ENCODE results near the gene PDE9A.

Gene PDE9A

GRCh38 chr21:42741066-42741465, 87.6 kb downstream of the PDE9A start:
- DNase-seq (ENCODE audit: low read depth) = no peak

GRCh38 chr21:42744520-42745445, 91.4 kb downstream of the PDE9A start:
- DNase-seq (ENCODE audit: low read depth) = no peak

- DNase-seq (ENCODE audit: low read depth) = no peak
Observed at GRCh38 chr21:42745511-42746239, 92.3 kb downstream of the PDE9A start.

- no peak for DNase-seq (ENCODE audit: low read depth)
Observed at GRCh38 chr21:42746240-42746592, 92.8 kb downstream of the PDE9A start.

- DNase-seq (ENCODE audit: low read depth) = no peak
Observed at GRCh38 chr21:42746593-42747275, 93.3 kb downstream of the PDE9A start.

- DNase-seq (ENCODE audit: low read depth) = no peak
Observed at GRCh38 chr21:42747276-42747701, 93.9 kb downstream of the PDE9A start.

- DNase-seq (ENCODE audit: low read depth) = no peak
Observed at GRCh38 chr21:42747746-42748351, 94.4 kb downstream of the PDE9A start.

- DNase-seq (ENCODE audit: low read depth) = no peak
Observed at GRCh38 chr21:42748620-42749176, 95.3 kb downstream of the PDE9A start.

- DNase-seq (ENCODE audit: low read depth) = no peak
Observed at GRCh38 chr21:42750737-42751530, 97.5 kb downstream of the PDE9A start.

- DNase-seq (ENCODE audit: low read depth) = no peak
Observed at GRCh38 chr21:42751866-42752265, 98.4 kb downstream of the PDE9A start.

- DNase-seq (ENCODE audit: low read depth) = no peak
Observed at GRCh38 chr21:42753804-42754203, 100.4 kb downstream of the PDE9A start.

GRCh38 chr21:42754270-42754933, 101.0 kb downstream of the PDE9A start:
- DNase-seq (ENCODE audit: low read depth) = no peak

GRCh38 chr21:42755031-42755665, 101.7 kb downstream of the PDE9A start:
- DNase-seq (ENCODE audit: low read depth) = no peak

- no peak for DNase-seq (ENCODE audit: low read depth)
Observed at GRCh38 chr21:42755766-42756579, 102.6 kb downstream of the PDE9A start.

GRCh38 chr21:42756580-42757250, 103.3 kb downstream of the PDE9A start:
- DNase-seq (ENCODE audit: low read depth) = no peak

GRCh38 chr21:42757422-42757821, 104.0 kb downstream of the PDE9A start:
- DNase-seq (ENCODE audit: low read depth) = no peak

GRCh38 chr21:42757826-42758655, 104.6 kb downstream of the PDE9A start:
- DNase-seq (ENCODE audit: low read depth) = no peak
